Activated CD4-positive, alpha-beta T cell treated with anti-CD3 and anti-CD28 coated beads, Interleukin-2, amount 10 ng/mL, durations not matched to agents 24 days and 14 days (primary cell): ENCODE data around the gene AIF1L. TPM values are rescaled to one million over a fixed set of nuclear protein-coding genes. Genes with fewer than 3 reads are reported as not detected.

Source experiments
- DNase-seq: peaks from one replicate; pipeline ENCODE4 v3.0.0; 2022
- H3K27ac Mint-ChIP-seq: one replicate; pipeline ENCODE4 v1.8.0; 2022; ENCODE audit warnings: mild to moderate bottlenecking, mixed read lengths
- H3K27me3 Mint-ChIP-seq: one replicate; pipeline ENCODE4 v1.8.0; 2022; ENCODE audit warnings: mixed read lengths
- H3K36me3 Mint-ChIP-seq: one replicate; pipeline ENCODE4 v1.8.0; 2022; ENCODE audit warnings: low read depth, mild to moderate bottlenecking, mixed read lengths
- H3K4me1 Mint-ChIP-seq: one replicate; pipeline ENCODE4 v1.8.0; 2021; ENCODE audit warnings: mixed read lengths
- H3K4me3 Mint-ChIP-seq: one replicate; pipeline ENCODE4 v1.8.0; 2022; ENCODE audit warnings: mild to moderate bottlenecking, moderate library complexity, mixed read lengths
- H3K9me3 Mint-ChIP-seq: one replicate; pipeline ENCODE4 v1.8.0; 2021; ENCODE audit warnings: mixed read lengths
- intact Hi-C: fragments of 100-400 bp; cut with micrococcal nuclease; formaldehyde crosslinking; loops from one replicate; pipeline ENCODE4 v1.15.1; 2023
- total RNA-seq: library from RNA; stranded (reverse); gene quantifications from 2 replicates; pipeline ENCODE4 v1.2.3, GENCODE V29; 2022

AIF1L gene
- total RNA-seq, 1 donor from 2014 or later, result 0.72 TPM

DNA sequence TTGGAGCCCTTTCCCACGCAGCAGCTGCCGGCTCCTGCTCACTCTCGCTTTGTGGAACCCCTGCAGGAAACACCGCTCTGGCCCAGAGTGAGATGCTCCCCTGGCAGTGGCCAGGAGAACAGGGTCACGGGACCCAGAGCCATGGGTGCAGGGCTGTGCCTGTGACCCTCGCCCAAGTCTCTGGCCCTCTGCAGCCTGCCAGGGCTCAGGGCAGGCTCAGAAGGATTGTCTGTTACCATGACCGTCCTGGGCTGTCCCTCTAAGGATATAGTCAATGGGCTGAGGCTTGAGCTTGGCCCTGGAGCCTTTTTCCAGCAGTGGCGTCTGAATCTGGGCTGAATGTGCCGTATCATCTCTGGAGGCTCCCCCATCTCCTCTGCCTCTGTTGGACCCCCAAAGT, 28.7 kb upstream of the AIF1L start:
- no peaks in the 10 kb centered on the region for H3K27me3 Mint-ChIP-seq
- DNase-seq, result no peak
- no peaks in the 10 kb centered on the region for H3K36me3 Mint-ChIP-seq
- H3K4me3 Mint-ChIP-seq, result no peak overlapping the region
- no peak overlapping the region for H3K27ac Mint-ChIP-seq
- intact Hi-C loops, result no loop called here
- no peaks in the 10 kb centered on the region for H3K9me3 Mint-ChIP-seq
- H3K4me1 Mint-ChIP-seq, result no peaks in the 10 kb centered on the region

DNA sequence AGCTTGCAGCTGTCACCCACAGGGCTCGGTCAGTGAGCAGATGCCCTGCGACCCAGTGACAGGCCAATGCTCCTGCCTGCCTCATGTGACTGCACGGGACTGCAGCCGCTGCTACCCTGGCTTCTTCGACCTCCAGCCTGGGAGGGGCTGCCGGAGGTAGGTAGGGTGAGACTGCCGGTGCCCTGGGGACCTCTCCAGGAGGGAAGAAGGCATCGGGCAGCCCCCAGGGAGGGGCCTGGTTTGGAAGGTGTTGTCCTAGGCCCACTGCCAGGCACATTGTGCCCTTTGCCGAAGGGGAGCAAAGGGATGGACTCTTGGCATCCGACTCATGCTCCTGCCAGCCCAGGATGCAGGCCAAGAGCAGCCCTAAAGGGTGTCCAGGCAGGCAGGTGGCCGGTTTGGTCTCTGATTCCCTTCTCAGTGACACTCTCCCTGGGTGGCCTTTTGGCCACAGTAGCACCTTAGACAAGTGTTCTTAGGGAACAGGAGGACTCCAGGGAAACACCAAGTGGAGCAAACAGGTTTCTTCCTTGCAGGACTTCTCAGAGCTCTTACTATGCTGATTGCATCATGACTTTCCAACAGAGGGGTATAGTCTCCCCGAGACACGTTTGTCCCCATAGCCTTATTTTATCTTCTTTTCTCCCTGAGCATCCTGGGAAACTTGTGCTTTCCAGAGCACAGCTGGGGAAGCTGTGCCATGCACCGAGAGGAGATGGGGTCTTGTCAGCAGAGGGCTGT, 28.1 kb upstream of the AIF1L start:
- Mint-ChIP-seq H3K36me3 (no peaks in the 10 kb centered on the region), H3K9me3 (no peaks in the 10 kb centered on the region), H3K27me3 (no peaks in the 10 kb centered on the region), H3K4me1 (no peaks in the 10 kb centered on the region), H3K4me3 (no peak overlapping the region), H3K27ac (no peak overlapping the region)
- no peak for DNase-seq
- intact Hi-C loops, result no loop called here

GRCh38 chr9:131069699-131070098, 26.6 kb upstream of the AIF1L start:
- H3K36me3 Mint-ChIP-seq, result no peaks in the 10 kb centered on the region
- no peaks in the 10 kb centered on the region for H3K9me3 Mint-ChIP-seq
- H3K27ac Mint-ChIP-seq, result no peak overlapping the region
- intact Hi-C loops, result no loop called here
- no peaks in the 10 kb centered on the region for H3K27me3 Mint-ChIP-seq
- H3K4me1 Mint-ChIP-seq, result no peaks in the 10 kb centered on the region
- DNase-seq, result no peak
- H3K4me3 Mint-ChIP-seq, result no peak overlapping the region

DNA sequence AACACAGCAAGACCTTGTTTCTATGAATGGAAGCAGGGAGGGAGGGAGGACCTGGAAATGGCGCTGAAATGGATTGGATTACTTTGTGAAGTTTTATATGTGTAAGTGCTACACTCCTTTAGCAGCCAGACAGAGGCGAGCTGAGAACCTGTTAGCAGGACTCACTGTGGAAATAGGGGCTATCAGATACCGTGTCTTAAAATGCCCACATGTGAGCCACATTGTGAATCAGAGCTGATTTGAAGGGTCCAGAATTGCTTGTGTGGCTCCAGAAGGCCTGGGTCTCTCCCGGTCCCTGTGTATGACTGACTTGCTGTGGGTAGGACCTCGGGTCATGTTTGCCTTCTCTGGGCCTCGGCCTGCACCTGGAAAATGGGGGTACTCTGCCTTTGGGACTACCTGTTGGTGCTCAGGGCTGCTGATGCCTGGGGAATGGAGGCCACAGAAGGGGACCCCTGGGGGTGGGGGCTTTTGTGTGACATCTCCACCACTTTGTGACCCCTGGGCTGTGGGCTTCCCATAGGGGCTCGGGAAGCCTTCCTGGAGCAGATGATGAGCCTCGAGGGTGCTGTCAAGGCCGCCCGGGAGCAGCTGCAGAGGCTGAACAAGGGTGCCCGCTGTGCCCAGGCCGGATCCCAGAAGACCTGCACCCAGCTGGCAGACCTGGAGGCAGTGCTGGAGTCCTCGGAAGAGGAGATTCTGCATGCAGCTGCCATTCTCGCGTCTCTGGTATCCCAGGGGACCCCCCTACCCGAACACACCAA, 24.0 kb upstream of the AIF1L start:
- no peak for DNase-seq
- Mint-ChIP-seq H3K9me3 (no peaks in the 10 kb centered on the region), H3K27ac (no peak overlapping the region), H3K36me3 (no peaks in the 10 kb centered on the region), H3K4me3 (no peak overlapping the region), H3K27me3 (no peaks in the 10 kb centered on the region), H3K4me1 (no peaks in the 10 kb centered on the region)
- intact Hi-C loops, result no loop called here

GRCh38 chr9:131072871-131073237, 23.5 kb upstream of the AIF1L start:
- H3K27me3 Mint-ChIP-seq, result no peaks in the 10 kb centered on the region
- no peaks in the 10 kb centered on the region for H3K4me1 Mint-ChIP-seq
- DNase-seq, result no peak
- no peaks in the 10 kb centered on the region for H3K9me3 Mint-ChIP-seq
- H3K27ac Mint-ChIP-seq, result no peak overlapping the region
- no peaks in the 10 kb centered on the region for H3K36me3 Mint-ChIP-seq
- H3K4me3 Mint-ChIP-seq, result no peak overlapping the region
- intact Hi-C loops, result no loop called here

DNA sequence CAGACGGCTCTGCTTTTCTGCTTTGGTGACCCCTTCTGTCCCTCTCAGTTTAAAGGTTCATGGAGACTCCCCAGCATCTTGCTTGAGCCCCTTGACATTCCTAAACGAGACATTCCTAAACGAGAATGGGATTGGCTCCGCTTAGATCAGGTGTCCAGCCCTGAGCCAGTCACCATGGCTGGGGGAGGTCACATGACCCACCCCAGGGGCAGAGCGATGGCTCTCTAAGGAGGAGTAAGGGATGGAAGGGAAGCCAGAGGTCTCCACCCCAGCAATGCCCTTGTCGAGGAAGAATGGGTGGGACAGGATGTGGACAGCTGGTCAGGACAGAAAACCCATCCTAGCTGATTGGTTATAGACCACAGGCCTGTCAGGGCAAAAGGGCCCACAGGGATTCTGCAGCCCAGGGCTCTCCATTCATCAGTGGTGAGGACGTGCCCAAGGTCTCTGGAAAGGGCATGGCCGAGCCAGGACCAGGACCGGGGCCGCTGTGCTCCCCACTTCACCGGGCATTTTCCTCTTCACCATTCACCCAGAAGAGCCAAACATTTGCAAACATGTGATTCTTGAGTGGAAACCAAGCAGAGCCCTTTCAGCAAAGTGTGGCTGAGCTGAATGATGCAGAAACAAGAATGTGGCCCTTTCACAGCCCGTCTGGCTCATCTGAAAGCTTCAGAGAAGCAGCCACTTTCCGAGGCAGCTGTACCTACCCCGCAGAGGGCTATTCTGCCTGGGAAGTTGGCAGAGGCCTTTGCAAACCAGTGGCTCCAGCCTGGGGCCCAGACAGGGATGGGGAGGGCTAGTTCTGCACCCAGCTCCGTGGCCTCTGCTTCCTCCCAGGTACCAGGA, 19.8 kb upstream of the AIF1L start:
- no peak overlapping the region for H3K4me3 Mint-ChIP-seq
- no peaks in the 10 kb centered on the region for H3K9me3 Mint-ChIP-seq
- no peaks in the 10 kb centered on the region for H3K4me1 Mint-ChIP-seq
- intact Hi-C loops, result no loop called here
- no peaks in the 10 kb centered on the region for H3K27me3 Mint-ChIP-seq
- H3K36me3 Mint-ChIP-seq, result no peaks in the 10 kb centered on the region
- no peak for DNase-seq
- H3K27ac Mint-ChIP-seq, result no peak overlapping the region

- Mint-ChIP-seq H3K4me3 (no peak overlapping the region), H3K4me1 (no peaks in the 10 kb centered on the region), H3K27ac (no peak overlapping the region), H3K36me3 (no peaks in the 10 kb centered on the region), H3K27me3 (no peaks in the 10 kb centered on the region), H3K9me3 (no peaks in the 10 kb centered on the region)
- no peak for DNase-seq
- intact Hi-C loops, result no loop called here
Observed at GRCh38 chr9:131078427-131079366, 17.6 kb upstream of the AIF1L start.

DNA sequence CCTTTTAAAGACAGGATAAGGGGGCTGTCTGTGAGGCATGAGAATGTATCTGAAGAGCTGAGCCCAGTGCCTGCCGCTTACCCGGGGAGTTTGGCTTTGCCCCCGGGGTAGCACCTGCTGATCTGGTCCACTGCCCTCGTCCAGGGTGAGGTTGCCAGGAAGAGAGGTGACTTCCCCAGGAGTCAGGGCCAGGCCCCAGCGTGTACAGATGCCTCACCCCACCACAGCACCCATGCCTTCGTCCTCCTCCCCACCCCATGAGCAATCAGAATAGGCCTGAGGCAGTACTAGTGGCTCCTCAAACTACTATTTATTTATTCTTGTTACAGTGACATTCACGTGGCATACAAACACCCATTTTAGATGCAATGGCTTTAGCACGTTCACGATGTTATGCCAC, 15.7 kb upstream of the AIF1L start:
- H3K4me1 Mint-ChIP-seq, result no peaks in the 10 kb centered on the region
- H3K27ac Mint-ChIP-seq, result no peak overlapping the region
- H3K27me3 Mint-ChIP-seq, result no peaks in the 10 kb centered on the region
- no peaks in the 10 kb centered on the region for H3K36me3 Mint-ChIP-seq
- intact Hi-C loops, result no loop called here
- no peak overlapping the region for H3K4me3 Mint-ChIP-seq
- H3K9me3 Mint-ChIP-seq, result no peaks in the 10 kb centered on the region
- DNase-seq, result no peak

GRCh38 chr9:131081868-131082267, 14.5 kb upstream of the AIF1L start:
- H3K27me3 Mint-ChIP-seq, result no peaks in the 10 kb centered on the region
- no peaks in the 10 kb centered on the region for H3K9me3 Mint-ChIP-seq
- no peaks in the 10 kb centered on the region for H3K4me1 Mint-ChIP-seq
- H3K36me3 Mint-ChIP-seq, result no peaks in the 10 kb centered on the region
- no peak overlapping the region for H3K4me3 Mint-ChIP-seq
- H3K27ac Mint-ChIP-seq, result no peak overlapping the region
- intact Hi-C loops, result no loop called here
- no peak for DNase-seq

DNA sequence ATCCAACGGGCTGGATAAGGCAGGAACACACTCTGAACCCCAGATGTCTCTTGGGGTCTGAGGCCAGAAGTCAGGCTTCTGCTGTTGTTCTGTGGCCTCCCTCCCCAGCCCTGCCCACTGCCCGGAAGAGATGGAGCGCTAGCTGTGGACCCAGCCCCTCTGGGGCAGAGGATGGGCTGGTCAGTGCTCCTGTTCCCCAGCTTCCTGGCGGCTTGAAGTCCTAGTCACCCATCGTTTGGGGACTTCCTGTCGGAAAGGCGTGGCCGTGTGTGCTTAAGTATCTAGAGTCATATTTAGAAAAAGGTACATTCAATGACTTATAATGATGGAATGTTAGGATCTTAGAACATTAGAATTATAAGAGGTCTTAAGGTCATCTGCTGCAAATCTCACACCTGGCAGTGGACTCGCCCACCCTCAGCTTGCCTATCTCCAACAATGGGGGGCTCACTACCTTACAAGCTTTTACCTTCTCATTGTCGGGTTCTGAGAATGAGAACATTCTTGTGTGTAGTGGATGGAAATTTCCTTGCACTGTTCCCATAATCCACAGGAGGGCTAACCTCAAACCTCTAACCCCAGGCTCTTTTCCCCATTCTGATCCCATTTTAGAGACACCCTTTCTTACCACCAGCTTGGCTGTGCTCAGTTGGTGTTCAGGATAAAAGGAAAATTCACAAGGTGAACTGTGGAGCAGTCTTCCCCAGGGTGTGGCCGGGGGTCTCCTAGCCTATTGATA, 13.4 kb upstream of the AIF1L start:
- intact Hi-C loops, result no loop called here
- Mint-ChIP-seq H3K4me3 (no peak overlapping the region), H3K4me1 (no peaks in the 10 kb centered on the region), H3K27ac (no peak overlapping the region), H3K36me3 (no peaks in the 10 kb centered on the region), H3K9me3 (no peaks in the 10 kb centered on the region), H3K27me3 (no peaks in the 10 kb centered on the region)
- DNase-seq, result no peak

GRCh38 chr9:131084661-131085369, 11.5 kb upstream of the AIF1L start:
- no peak for DNase-seq
- intact Hi-C loops, result no loop called here
- Mint-ChIP-seq H3K4me3 (no peak overlapping the region), H3K4me1 (no peaks in the 10 kb centered on the region), H3K27me3 (no peaks in the 10 kb centered on the region), H3K27ac (no peak overlapping the region), H3K9me3 (no peaks in the 10 kb centered on the region), H3K36me3 (no peaks in the 10 kb centered on the region)

DNA sequence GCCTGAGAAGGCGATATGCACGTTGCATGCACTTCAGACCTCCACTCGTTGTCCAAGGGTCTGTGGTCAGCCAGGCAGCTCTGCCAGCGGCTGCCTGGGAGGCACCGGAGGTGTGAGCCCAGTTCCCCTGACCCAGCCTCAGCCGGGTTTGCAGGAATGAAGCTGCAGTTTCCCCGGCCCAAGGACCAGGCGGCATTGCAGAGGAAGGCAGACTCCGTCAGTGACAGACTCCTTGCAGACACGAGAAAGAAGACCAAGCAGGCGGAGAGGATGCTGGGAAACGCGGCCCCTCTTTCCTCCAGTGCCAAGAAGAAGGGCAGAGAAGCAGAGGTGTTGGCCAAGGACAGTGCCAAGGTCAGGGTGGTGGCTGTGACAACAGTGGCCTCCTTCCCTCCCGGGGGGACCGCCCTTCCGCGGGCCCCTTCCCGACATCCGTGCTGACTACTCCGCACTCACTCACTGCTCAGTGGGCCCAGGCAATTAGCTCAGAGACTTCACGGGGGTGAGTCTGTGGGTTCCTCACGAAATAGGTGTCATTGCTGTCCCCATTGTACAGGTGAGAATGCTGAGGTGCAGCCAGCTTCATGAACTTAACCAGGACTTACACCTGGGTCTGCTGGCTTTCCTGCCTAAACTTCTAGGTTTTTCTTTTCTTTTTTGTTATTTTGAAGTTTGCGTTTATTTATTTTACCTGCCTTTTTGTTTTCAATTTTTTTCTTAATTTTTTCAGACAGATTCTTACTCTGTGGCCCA, 10.8 kb upstream of the AIF1L start:
- Mint-ChIP-seq H3K4me1 (no peaks in the 10 kb centered on the region), H3K27ac (no peak overlapping the region), H3K27me3 (no peaks in the 10 kb centered on the region), H3K4me3 (no peak overlapping the region), H3K9me3 (no peaks in the 10 kb centered on the region), H3K36me3 (no peaks in the 10 kb centered on the region)
- intact Hi-C loops, result no loop called here
- no peak for DNase-seq
